ENCODE measurements around the gene ASCC3.

Gene ASCC3

GRCh38 chr6:100565439-100566104 is 315.6 kb downstream of the ASCC3 start:
- no peak for DNase-seq

- DNase-seq, result no peak
Measured at GRCh38 chr6:100559859-100560258, 321.3 kb downstream of the ASCC3 start.

GRCh38 chr6:100554228-100554627 is 326.9 kb downstream of the ASCC3 start:
- no peak for DNase-seq

DNA sequence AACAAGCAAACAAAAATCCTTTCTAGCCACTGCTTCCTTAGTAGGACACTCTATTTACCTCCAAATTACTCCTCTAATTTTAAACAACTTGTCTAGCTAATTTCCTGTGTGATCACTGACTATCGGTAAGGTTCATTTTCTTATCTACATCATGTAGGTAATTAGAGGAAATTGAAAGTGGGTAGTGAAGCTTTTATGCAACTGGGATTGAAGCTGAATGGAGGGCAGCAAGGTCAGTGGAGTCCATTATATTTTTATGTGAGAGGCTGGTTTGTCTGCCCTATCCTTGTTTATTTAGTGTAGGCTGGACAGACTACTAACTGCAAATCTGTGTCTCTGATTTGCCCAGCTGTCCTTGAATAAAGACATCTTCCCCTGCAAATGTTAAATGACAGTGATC is 327.9 kb downstream of the ASCC3 start:
- no peak for DNase-seq

- no peak for DNase-seq
Measured at GRCh38 chr6:100549406-100550167, 331.5 kb downstream of the ASCC3 start.

- no peak for DNase-seq
Measured at GRCh38 chr6:100538086-100538485, 343.0 kb downstream of the ASCC3 start.

- DNase-seq, result no peak
Measured at GRCh38 chr6:100518588-100518987, 362.5 kb downstream of the ASCC3 start.

- no peak for DNase-seq
Measured at GRCh38 chr6:100517633-100518032, 363.5 kb downstream of the ASCC3 start.

- DNase-seq, result no peak
Measured at GRCh38 chr6:100517106-100517505, 364.0 kb downstream of the ASCC3 start.

GRCh38 chr6:100514660-100515059 is 366.5 kb downstream of the ASCC3 start:
- no peak for DNase-seq

- no peak for DNase-seq
Measured at GRCh38 chr6:100512203-100512862, 368.8 kb downstream of the ASCC3 start.

- no peak for DNase-seq
Measured at GRCh38 chr6:100509101-100509500, 372.0 kb downstream of the ASCC3 start.

- DNase-seq, result no peak
Measured at GRCh38 chr6:100506651-100507050, 374.5 kb downstream of the ASCC3 start.

DNA sequence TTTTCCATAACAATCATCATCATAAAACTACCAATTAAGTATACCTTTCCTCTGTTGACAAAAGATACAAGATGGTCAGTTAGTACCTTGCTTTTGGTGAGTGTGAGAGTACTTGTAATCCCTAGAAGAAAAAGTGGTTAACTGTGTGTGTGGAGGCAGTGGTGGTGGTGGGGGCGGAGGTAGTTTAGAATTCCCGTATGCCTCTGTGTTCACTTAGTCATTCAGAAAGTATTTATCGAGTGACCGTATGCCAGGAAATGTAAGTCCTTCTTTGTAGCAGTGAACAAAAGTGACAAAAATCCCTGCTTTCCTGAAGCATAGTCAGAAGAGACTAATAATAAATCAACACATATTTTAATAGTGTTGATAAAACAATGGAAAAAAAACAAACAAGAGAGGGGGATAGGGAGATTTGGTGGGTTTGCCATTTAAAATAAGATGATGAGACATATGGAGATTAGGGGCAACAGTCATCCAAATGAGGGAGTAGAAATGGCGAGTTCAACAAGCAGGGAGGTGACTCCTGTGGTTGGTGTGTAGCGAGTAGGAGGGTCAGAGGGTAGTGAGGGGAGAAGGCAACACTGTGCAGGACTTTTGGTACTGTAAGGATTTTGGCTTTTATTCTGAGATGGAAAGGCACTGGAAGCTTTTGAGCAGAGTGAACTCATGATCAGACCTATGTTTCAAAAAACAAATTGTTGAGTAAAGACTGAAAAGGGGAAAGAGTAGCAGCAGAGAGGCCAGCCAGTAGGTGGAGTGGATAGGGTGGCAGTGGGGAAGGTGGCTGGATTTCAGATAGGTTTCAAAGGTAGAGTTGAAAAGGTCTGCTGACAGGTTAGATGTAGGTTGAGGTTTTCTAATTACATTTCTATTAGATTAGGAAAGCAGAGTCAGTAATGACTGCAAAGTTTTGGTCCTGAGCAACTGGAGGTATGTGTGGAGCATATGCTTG is 376.1 kb downstream of the ASCC3 start:
- no peak for DNase-seq

DNA sequence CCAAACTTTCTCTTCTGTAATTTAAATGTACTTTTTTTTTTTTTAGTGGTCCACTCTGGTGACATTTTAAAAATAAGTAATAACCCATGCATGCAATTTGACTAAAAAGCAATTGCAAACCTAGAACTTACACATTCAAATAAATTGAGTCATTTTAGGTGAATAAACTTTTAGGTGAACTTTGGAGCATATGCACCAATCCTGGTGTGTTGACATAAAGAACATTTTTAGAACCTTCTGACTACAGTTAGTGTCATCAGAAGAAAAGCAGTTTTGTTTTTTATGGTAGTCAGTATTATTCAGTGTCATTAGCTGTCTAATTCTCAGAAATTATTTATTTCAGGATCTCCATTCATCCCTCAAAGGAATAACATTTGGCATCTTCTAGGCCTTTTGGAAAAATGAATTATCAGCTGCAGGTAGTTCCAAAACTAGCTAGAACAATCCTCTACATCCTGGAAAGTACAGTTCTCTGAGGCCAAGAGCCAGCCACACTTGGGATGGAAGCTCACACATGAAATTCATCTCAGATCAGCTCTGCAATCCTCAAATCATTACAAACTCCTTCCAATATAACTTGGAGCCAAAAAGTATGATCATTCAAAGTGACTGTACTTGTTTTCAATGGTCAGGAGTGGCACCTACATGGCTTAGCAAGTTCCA is 378.0 kb downstream of the ASCC3 start:
- no peak for DNase-seq

DNA sequence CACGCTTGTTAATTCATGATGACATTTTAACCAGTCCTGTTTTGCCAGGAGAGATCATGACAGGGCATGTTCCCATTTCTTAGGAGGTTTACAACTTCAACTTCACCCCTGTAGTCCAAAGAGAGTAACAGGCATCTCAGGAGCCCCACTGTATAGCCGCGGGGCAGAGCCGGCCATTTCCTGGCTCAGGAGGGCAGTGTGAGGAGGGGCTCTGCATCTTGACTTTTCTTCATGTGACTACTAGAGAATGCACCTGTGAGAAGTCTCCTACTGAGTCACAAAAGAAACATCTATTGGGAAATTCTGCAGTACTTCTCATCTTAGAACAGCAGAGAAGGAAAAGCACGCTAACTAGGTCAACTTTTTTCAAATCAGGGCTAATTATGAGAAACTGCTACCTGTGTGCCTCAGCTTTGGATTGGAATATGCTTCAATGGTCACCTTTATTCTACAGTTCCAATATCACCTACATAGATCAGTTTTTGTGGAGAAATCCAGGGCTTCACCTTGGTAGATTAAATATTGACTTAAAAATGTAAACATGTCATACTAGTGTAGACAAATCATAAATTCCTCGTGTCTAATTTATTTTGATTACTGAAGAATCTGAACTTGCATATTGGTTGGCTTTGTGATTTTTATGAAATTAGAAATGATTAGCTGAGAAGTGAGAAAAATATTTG is 387.8 kb downstream of the ASCC3 start:
- no peak for DNase-seq

- DNase-seq, result no peak
Measured at GRCh38 chr6:100491952-100492670, 389.0 kb downstream of the ASCC3 start.

DNA sequence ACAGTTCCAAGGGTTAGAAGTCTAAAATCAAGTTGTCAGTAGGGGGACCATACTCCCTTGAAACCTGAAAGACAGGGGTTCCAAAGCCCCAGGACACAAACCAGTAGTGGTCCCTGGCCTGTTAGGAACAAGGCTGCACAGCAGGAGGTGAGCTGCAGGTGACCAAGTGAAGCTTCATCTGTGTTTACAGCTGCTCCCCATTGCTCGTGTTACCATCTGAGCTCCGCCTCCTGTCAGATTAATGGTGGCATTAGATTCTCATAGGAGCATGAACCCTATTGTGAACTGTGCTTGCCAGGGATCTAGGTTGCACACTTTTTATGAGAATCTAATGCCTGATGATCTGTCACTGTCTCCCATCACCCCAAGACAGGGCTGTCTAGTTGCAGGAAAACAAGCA is 391.1 kb downstream of the ASCC3 start:
- no peak for DNase-seq

DNA sequence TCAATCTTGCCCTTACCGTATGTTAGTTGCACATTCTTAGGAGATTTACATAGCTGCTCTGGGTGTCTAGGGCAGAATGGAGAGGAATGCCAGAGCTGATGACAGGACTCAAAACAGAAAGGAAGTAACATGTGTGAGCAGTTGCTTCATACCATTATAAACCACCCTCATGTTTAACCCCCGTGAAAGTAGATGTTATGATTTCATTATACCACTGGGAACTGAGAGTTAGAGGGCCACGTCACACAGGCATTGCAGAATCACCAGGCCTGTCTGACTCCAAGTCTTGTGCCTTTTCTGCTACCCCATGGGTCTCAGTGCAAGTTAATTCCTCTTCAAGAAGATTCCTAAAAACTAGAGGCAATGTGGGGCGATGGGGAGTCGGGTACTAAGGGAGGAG is 392.9 kb downstream of the ASCC3 start:
- no peak for DNase-seq

- DNase-seq, result no peak
Measured at GRCh38 chr6:100487638-100488037, 393.5 kb downstream of the ASCC3 start.

DNA sequence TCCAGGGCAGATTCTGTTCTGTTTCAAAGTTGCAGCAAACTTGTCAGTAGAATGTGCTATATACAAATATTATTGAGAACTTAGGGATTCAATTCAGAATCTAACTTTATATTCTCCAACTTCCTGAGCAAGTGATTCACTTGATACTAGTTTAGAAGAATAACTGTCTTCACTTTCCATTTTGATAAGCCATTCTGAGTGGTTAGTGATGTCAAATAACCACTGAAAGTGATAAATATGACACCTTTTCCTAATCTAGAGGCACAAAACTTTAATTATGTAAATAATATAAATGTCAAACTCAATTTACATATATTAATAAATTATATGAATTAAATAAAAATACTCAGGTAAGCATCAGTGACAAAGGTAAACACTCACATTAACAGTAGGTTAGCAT is 395.9 kb downstream of the ASCC3 start:
- DNase-seq, result no peak
